Sigmoid colon (tissue), 4 donors: ENCODE data around the gene SURF1.

Experiments
- CTCF ChIP-seq, 4 experiments: fragments of 450-650 bp in 3 of 4; fragments of 200-600 bp in 1 of 4; IDR thresholded peaks; one replicate each; pipeline ENCODE4 v1.5.1; 2016 to 2019; ENCODE audit warnings: antibody characterized with exemption in 4 of 4, mild to moderate bottlenecking in 3 of 4, moderate library complexity in 2 of 4
- EP300 ChIP-seq, 4 donors: sonication (generic); formaldehyde crosslinking; IDR thresholded peaks; one replicate each; pipeline ENCODE4 v1.6.1; 2017; ENCODE audit warnings: antibody characterized with exemption in 4 of 4
- POLR2A ChIP-seq, 2 donors: fragments of 450-650 bp; IDR thresholded peaks; one replicate each; pipeline ENCODE4 v1.6.1; 2016; ENCODE audit warnings: antibody characterized with exemption in 2 of 2, mild to moderate bottlenecking in 2 of 2, moderate library complexity in 2 of 2
- POLR2AphosphoS5 ChIP-seq, 4 donors: sonication (generic); formaldehyde crosslinking; IDR thresholded peaks; one replicate each; pipeline ENCODE4 v1.6.1; 2017; ENCODE audit warnings: antibody characterized with exemption in 4 of 4

DNA sequence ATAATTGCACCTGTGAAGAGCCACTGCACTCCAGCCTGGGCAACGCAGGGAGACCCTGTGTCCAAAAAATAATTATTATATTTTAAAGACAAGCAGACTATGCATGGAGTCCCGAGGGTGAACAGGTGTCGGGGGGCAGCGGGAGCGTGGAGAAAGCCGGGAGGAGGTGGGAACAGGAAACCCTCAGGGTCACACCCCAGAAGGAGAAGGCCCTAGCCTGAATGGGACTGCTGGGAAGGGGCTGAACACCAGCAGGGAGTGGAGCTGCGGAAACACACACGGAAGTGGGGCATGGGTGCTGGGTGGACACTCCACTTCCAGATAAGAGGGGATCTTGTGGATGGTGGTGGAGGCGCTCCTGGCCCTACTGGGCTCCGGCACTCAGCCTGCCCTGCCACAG, 33.1 kb downstream of the SURF1 start:
- TF ChIP-seq CTCF (IDR thresholded peaks at IDR 0.05) (no peak), POLR2A (IDR thresholded peaks at IDR 0.05) (no peak), EP300 (IDR thresholded peaks at IDR 0.05) (no peak), POLR2AphosphoS5 (IDR thresholded peaks at IDR 0.05) (no peak)
